Activated CD4-positive, alpha-beta T cell treated with anti-CD3 and anti-CD28 coated beads, Interleukin-2, amount 50 U/mL, for 48 hours (primary cell): ENCODE data around the gene SLC17A1.

ENCODE experiments used
- DNase-seq, 2 experiments: peaks; one replicate each; pipeline ENCODE4 v3.0.0-alpha.2; 2020

SLC17A1 gene, protein sequence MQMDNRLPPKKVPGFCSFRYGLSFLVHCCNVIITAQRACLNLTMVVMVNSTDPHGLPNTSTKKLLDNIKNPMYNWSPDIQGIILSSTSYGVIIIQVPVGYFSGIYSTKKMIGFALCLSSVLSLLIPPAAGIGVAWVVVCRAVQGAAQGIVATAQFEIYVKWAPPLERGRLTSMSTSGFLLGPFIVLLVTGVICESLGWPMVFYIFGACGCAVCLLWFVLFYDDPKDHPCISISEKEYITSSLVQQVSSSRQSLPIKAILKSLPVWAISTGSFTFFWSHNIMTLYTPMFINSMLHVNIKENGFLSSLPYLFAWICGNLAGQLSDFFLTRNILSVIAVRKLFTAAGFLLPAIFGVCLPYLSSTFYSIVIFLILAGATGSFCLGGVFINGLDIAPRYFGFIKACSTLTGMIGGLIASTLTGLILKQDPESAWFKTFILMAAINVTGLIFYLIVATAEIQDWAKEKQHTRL

GRCh38 chr6:25831532-25832306, at the start of gene SLC17A1:
SLC17A1 (minus strand) TSS chr6:25832052; CDS start chr6:25830557, 1,495 bp downstream.
- no peak for DNase-seq

DNA sequence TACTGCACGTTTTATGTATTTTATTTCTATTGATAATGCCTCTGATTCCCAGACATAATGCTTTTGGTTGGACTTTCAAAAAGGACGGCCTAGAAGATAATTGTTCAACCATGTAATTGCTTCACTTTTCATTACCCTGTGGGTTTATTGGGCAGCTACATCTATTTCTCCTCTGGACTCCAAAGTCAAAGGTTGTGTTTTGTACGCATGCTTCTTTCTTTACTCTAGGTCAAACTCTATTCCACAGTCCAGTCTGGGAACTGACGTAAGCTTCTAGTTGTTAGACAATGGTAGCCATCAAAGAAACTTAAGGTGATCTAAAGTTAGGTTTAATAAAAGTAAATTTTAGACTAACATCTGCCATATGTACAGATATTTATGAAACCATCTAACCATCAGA, 48.7 kb upstream of the SLC17A1 start:
- no peak for DNase-seq

GRCh38 chr6:25878721-25879322, 47.0 kb upstream of the SLC17A1 start:
- DNase-seq = no peak

GRCh38 chr6:25875926-25876602, 44.2 kb upstream of the SLC17A1 start:
- DNase-seq = no peak

DNA sequence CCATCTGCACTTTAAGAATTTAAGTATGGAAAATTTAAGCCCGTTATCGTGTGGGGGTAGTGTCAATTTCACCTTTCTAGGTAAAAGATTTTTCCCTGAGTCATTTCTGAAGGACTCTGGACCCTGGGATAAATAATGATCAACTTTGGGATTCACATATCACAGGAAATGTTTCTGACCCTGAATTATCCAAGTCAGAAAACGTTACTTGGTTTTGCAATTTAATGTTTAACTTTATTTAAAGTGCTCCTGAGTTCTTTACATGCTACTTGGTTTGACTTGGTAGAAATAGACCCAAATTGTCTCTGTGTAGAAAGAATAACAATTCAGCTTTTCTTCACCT, 43.7 kb upstream of the SLC17A1 start:
- DNase-seq = no peak

GRCh38 chr6:25874822-25875562, 43.1 kb upstream of the SLC17A1 start:
- no peak for DNase-seq

GRCh38 chr6:25874118-25874517, 42.3 kb upstream of the SLC17A1 start, which contains the start of gene SLC17A3:
SLC17A3 (minus strand) TSS chr6:25874243; CDS start chr6:25868387, 5,856 bp downstream.
- no peak for DNase-seq

DNA sequence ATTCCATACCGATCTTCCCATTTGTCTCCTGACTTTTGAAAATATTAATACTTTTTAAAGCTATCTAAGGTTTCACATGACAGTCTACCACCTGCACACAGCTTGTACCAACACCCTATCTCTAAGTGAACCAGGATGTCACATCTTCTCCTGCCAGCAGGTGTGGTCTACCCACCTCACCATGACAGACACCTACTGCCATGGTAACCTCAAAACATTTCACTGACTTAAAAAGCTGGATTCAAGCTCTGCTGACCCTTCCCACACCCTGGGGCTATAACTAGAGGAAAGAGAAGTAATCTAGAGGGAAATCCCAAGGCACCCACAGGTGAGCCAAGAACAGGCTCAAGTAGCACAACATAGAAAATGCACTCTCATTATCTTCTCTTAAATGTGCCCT, 41.0 kb upstream of the SLC17A1 start:
- DNase-seq = no peak

- no peak for DNase-seq
Observed at GRCh38 chr6:25869840-25870239, 38.0 kb upstream of the SLC17A1 start.

DNA sequence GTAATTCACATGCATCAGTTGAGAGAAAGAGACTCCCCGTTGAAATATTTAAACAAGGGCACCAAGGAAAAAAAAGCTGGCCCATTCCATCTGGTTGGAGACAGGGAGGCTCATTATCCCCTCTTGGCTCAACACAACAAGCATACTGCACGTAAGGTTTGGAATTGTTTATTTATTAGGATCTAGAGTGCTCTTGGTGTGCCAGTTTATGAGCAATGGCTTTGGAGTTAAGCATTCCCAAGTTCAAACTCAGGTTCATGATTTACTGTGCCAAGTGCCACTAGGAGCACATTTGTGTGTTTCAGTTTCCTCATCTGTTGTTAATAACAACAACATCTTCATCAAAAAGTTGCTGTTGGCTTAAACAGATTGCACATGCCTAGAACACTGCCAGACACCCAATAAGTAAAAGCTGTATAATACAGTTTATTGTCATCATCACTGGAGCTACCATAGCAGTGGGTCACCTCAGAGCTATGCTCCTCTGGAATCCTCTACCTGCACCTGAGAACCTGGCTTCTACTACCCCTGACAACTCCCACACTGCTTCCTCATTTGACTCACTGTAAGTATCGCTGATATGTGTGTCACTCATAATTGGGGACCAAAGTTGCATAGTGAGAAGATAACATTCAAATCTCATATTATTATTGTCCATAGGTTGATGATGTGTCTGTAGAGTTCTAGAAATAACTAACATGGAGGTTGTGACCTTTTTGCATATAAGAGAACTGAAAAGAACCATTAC, 36.8 kb upstream of the SLC17A1 start:
- DNase-seq = no peak

- DNase-seq = no peak
Observed at GRCh38 chr6:25866011-25866410, 34.2 kb upstream of the SLC17A1 start.

GRCh38 chr6:25863360-25863759, 31.5 kb upstream of the SLC17A1 start:
- no peak for DNase-seq

DNA sequence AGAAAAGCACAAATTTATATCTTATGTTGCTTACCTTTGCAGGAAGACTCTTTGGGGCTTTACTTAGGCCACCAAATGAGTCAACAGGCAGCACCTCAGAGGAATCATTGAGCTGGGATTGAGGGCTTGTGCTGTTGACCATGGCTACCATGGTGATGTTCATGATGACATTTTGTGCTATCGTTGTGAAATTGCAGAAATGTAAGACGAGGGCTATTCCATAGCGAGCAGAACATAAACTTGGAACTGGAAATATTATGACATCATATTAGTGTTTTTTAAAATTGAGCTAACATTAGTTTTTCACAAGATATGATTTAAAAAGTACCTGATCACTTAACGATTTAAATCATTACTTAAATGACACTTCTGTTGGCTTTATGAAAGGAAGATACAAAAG, 30.3 kb upstream of the SLC17A1 start:
- no peak for DNase-seq

DNA sequence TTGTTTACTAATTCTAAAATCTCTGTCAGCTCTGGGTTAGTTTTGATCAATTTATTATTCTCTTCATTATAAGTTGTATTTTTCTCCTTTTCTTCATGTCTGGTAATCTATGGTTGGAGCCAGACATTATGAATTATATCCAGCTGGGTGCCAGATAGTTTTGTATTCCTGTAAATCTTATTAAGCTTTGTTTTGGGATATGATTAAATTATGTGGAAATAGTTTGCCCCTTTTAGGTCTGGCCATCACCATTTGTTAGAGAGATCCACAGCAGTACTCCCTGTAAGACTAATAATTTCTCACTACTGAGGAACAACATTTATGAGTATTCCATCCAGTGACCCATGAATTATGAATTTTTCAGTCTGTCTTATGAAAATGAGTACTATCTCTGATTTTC, 20.9 kb upstream of the SLC17A1 start:
- no peak for DNase-seq

- DNase-seq = no peak
Observed at GRCh38 chr6:25851961-25852360, 20.1 kb upstream of the SLC17A1 start.

DNA sequence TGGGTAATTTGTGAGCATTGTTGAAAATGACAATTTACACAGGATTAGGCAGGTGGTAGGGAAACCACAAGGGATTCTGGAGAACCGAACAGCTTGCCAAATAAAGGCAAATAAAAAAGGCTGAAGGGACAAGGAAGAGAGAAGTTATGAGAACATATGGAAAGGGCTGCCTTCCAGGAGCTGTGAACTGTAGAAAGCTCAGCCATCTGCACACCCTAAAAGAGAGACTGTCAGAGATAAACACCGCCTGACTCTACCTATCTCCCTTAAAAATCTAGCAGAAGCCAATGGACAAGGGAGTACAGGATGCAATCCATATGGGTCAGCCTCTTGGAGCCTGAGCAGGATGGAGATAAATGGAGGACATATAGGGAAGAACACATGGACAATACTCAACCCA, 12.7 kb upstream of the SLC17A1 start:
- no peak for DNase-seq

GRCh38 chr6:25842526-25842925, 10.7 kb upstream of the SLC17A1 start:
- DNase-seq = no peak

DNA sequence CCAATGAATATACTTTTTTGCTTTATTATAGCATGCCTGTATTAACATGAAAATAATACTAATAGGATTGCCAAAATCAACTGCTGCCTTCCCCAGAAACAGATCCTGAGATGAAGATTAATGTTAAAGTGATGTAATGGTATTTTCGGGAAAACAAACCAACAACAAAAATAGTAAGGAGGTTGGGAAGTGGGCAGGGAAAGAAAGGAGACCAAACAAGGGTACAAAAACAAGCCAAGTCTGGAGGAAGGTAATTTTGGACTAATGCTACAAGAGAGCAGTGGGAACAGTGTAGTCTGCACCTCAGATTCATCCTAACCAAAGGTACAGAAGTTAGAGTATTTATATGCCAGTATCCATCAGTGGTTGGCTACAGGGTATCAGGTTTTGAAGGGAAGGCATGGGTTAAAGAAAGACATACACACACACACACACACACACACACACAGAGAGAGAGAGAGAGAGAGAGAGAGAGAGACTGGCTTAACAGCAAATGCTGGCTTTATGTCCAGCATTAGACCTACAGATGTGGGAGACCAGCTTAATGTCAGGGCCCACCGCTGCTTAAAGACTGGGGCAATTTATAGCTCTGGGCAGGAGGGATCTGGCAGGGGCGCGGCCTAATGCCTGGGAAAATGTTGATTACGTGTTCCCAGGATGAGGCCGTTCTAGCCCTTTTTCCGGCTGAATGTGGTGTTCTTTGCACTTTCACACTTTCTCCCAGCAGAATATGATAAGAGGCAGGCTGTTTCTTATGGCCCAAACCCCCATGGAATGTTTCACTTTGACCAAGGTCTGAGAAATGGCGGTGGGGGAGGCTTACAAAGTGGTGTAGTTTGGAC, 3.8 kb upstream of the SLC17A1 start:
- no peak for DNase-seq

- DNase-seq = no peak
Observed at GRCh38 chr6:25834950-25835349, 3.1 kb upstream of the SLC17A1 start.

GRCh38 chr6:25833136-25833535, 1.3 kb upstream of the SLC17A1 start:
- no peak for DNase-seq

GRCh38 chr6:25832670-25833069, 818 bp upstream of the SLC17A1 start:
- DNase-seq = no peak
